Ectodermal cell (in vitro differentiated cells): ENCODE results near the gene SLIT3.

ENCODE experiments used
- H3K27ac ChIP-seq: 2 replicates; pipeline ENCODE4 v1.7.0; 2013; ENCODE audit warnings: mild to moderate bottlenecking, low read depth, low read length; ENCODE audit not compliant: insufficient read depth, poor library complexity, severe bottlenecking
- H3K27me3 ChIP-seq: 2 replicates; pipeline ENCODE4 v1.7.0; 2013; ENCODE audit warnings: mild to moderate bottlenecking, low read length; ENCODE audit not compliant: insufficient read depth, control insufficient read depth, poor library complexity, severe bottlenecking
- H3K36me3 ChIP-seq: one replicate; pipeline ENCODE4 v1.7.0; 2013; ENCODE audit warnings: low read length; ENCODE audit not compliant: control insufficient read depth, insufficient read depth
- H3K4me1 ChIP-seq: one replicate; pipeline ENCODE4 v1.7.0; 2013; ENCODE audit warnings: low read length; ENCODE audit not compliant: control insufficient read depth, insufficient read depth
- H3K4me3 ChIP-seq: 2 replicates; pipeline ENCODE4 v1.7.0; 2013; ENCODE audit warnings: low read depth, low read length, control low read depth; ENCODE audit not compliant: insufficient read depth
- H3K9me3 ChIP-seq: 2 replicates; pipeline ENCODE4 v1.7.0; 2013; ENCODE audit warnings: mild to moderate bottlenecking, low read length, moderate library complexity; ENCODE audit not compliant: control insufficient read depth
- WGBS, 2 experiments: methylation state at CpG; one replicate each; pipeline ENCODE4 v1.1.7; 2013; ENCODE audit warnings: missing lambda C conversion rate in 2 of 2; 5-methylcytosine and 5-hydroxymethylcytosine counted together

SLIT3 gene

GRCh38 chr5:169272731-169273427 lies 28.1 kb downstream of the SLIT3 start:
- H3K36me3 ChIP-seq = no peaks in the 10 kb centered on the region
- H3K4me1 ChIP-seq = peaks cover 6% of the 10 kb centered on the region
- no peaks in the 10 kb centered on the region for H3K9me3 ChIP-seq
- no peaks in the 10 kb centered on the region for H3K27me3 ChIP-seq
- WGBS, 2 experiments = 71 to 81% methylated on average over 12 of the region's 12 CpGs
- no peak overlapping the region for H3K27ac ChIP-seq
- no peak overlapping the region for H3K4me3 ChIP-seq

- no peaks in the 10 kb centered on the region for H3K9me3 ChIP-seq
- H3K4me1 ChIP-seq = peaks cover 6% of the 10 kb centered on the region
- no peaks in the 10 kb centered on the region for H3K36me3 ChIP-seq
- 90 to 96% methylated on average over 5 of the region's 5 CpGs for WGBS, 2 experiments
- H3K27ac ChIP-seq = no peak overlapping the region
- H3K4me3 ChIP-seq = no peak overlapping the region
- H3K27me3 ChIP-seq = no peaks in the 10 kb centered on the region
Observed at GRCh38 chr5:169272111-169272510, 28.8 kb downstream of the SLIT3 start.

GRCh38 chr5:169270827-169271226 lies 30.1 kb downstream of the SLIT3 start:
- H3K4me3 ChIP-seq = no peak overlapping the region
- WGBS, 2 experiments = 91 to 94% methylated on average over 3 of the region's 3 CpGs

GRCh38 chr5:169268019-169268418 lies 32.9 kb downstream of the SLIT3 start:
- Histone ChIP-seq H3K27ac (no peak overlapping the region), H3K9me3 (no peaks in the 10 kb centered on the region), H3K4me3 (no peak overlapping the region), H3K4me1 (peaks cover 3% of the 10 kb centered on the region), H3K27me3 (no peaks in the 10 kb centered on the region), H3K36me3 (no peaks in the 10 kb centered on the region)
- WGBS, 2 experiments = 89 to 94% methylated on average over 7 of the region's 7 CpGs

More at GRCh38 chr5:169270827-169271226, 30.1 kb downstream of the SLIT3 start:
- Histone ChIP-seq H3K27me3 (no peaks in the 10 kb centered on the region), H3K27ac (no peak overlapping the region), H3K36me3 (no peaks in the 10 kb centered on the region), H3K9me3 (no peaks in the 10 kb centered on the region), H3K4me1 (peaks cover 6% of the 10 kb centered on the region)

GRCh38 chr5:169265888-169266287 lies 35.1 kb downstream of the SLIT3 start:
- H3K4me1 ChIP-seq = no peaks in the 10 kb centered on the region
- no peaks in the 10 kb centered on the region for H3K36me3 ChIP-seq
- H3K4me3 ChIP-seq = no peak overlapping the region
- no peaks in the 10 kb centered on the region for H3K9me3 ChIP-seq
- WGBS, 2 experiments = 77 to 80% methylated on average over 3 of the region's 3 CpGs
- H3K27me3 ChIP-seq = no peaks in the 10 kb centered on the region
- no peak overlapping the region for H3K27ac ChIP-seq

GRCh38 chr5:169263591-169263990 lies 37.3 kb downstream of the SLIT3 start:
- no peaks in the 10 kb centered on the region for H3K36me3 ChIP-seq
- no peaks in the 10 kb centered on the region for H3K9me3 ChIP-seq
- H3K4me3 ChIP-seq = no peak overlapping the region
- H3K4me1 ChIP-seq = no peaks in the 10 kb centered on the region
- H3K27ac ChIP-seq = no peak overlapping the region
- WGBS, 2 experiments = 87 to 92% methylated on average over 5 of the region's 7 CpGs
- H3K27me3 ChIP-seq = no peaks in the 10 kb centered on the region

GRCh38 chr5:169260896-169261569 lies 39.9 kb downstream of the SLIT3 start:
- WGBS, 2 experiments = 88 to 92% methylated on average over 3 of the region's 3 CpGs
- Histone ChIP-seq H3K4me3 (no peak overlapping the region), H3K4me1 (no peaks in the 10 kb centered on the region), H3K36me3 (no peaks in the 10 kb centered on the region), H3K9me3 (no peaks in the 10 kb centered on the region), H3K27me3 (no peaks in the 10 kb centered on the region), H3K27ac (no peak overlapping the region)

- Histone ChIP-seq H3K4me1 (no peaks in the 10 kb centered on the region), H3K36me3 (no peaks in the 10 kb centered on the region), H3K4me3 (no peak overlapping the region), H3K27me3 (no peaks in the 10 kb centered on the region), H3K27ac (no peak overlapping the region), H3K9me3 (no peaks in the 10 kb centered on the region)
- 91% methylated on average over 1 of the region's 1 CpG; no CpG with 5 or more reads in 1 of the 2 experiments for WGBS, 2 experiments
Observed at GRCh38 chr5:169258372-169259000, 42.5 kb downstream of the SLIT3 start.

- WGBS, 2 experiments = 82 to 85% methylated on average over 3 to 5 of the region's 5 CpGs
- Histone ChIP-seq H3K4me3 (no peak overlapping the region), H3K27me3 (no peaks in the 10 kb centered on the region)
Observed at GRCh38 chr5:169256191-169256590, 44.7 kb downstream of the SLIT3 start.

GRCh38 chr5:169253071-169253470 lies 47.9 kb downstream of the SLIT3 start:
- no peak overlapping the region for H3K4me3 ChIP-seq
- H3K27ac ChIP-seq = no peak overlapping the region
- WGBS, 2 experiments = 88 to 91% methylated on average over 3 of the region's 3 CpGs
- no peaks in the 10 kb centered on the region for H3K4me1 ChIP-seq
- H3K9me3 ChIP-seq = no peaks in the 10 kb centered on the region
- H3K27me3 ChIP-seq = no peaks in the 10 kb centered on the region
- H3K36me3 ChIP-seq = no peaks in the 10 kb centered on the region

More at GRCh38 chr5:169256191-169256590, 44.7 kb downstream of the SLIT3 start:
- H3K4me1 ChIP-seq = no peaks in the 10 kb centered on the region
- H3K27ac ChIP-seq = no peak overlapping the region
- H3K36me3 ChIP-seq = no peaks in the 10 kb centered on the region
- H3K9me3 ChIP-seq = no peaks in the 10 kb centered on the region
